ENCODE data around the gene FRK.

FRK gene

DNA sequence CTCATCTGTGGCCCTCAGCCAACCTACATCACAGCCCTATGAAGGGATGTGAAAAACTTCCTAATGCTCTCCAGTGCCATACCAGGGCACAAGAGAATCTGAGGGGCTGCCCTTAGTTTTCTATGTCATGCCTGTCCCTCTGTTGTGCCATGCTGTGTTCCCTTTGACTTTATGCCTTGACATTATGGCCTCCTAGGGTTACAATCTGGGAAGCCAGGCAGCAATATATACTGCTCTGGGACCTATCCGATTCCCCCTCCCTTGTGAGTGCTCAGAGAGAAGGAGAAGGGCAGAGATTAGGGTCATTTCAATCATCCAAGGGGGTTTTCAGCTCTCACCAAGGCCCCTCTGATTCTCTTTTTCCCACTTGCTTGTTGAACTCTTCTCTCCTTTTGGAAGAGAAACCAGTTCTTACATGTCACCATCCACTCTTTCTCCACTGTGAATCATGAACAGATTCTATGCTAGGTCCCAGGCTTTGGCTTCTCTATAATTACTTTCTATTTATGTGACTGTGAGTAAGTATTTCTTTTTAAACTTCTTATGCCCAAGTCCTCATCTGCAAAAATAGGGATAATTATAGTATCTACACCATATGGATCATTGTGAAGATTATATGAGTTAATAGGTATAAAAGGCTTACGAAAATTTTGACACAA is 14.2 kb upstream of the FRK start:
- no peak overlapping the region for H3K27ac ChIP-seq (ENCODE audit: low read depth, low read length)
- no peak overlapping the region for H3K9ac ChIP-seq (ENCODE audit: low read depth in 1 of 2, low read length in 2 of 2)

DNA sequence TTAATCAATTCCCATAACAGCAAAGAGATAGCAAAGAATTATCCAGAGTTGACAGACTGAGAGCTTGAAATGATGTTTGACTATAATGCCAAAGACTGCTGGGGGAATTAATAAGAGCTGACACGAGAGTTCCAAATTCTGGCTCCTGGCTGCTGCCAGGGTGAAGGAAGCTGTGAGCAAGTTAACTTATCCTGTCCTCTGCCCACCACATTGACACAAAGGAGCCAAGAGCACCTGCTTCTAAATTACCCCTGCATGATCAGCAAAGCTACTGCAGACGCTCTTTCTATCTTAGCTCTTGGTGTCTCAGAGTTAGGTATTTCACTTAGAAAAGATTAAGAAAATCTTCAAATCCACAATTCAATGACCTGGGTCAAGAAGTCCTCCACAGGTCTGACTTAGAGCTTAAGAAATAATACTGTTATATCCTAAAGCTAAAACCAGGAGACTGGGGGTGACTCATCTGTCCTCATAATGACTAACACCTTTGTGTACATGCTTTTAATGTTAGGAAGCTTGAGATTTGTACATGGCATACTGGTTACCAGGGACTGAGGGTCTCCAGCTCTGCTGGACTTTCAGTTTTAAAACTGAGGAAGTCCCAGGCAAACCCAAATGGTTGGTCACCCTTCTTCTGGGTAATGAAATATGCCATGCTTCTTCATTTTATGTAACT is 13.2 kb upstream of the FRK start:
- Histone ChIP-seq H3K27me3 (ENCODE audit: control insufficient read depth in 1 of 2, insufficient read depth in 2 of 2, low read length in 2 of 2) (no peaks in the 10 kb centered on the region), H3K9me3 (ENCODE audit: control insufficient read depth in 1 of 2, low read length in 2 of 2) (no peaks in the 10 kb centered on the region), H3K9ac (ENCODE audit: low read depth in 1 of 2, low read length in 2 of 2) (no peak overlapping the region), H3K36me3 (ENCODE audit: control insufficient read depth in 1 of 2, insufficient read depth in 2 of 2, low read length in 2 of 2) (no peaks in the 10 kb centered on the region), H3K27ac (ENCODE audit: low read depth, low read length) (no peak overlapping the region), H3K4me3 (ENCODE audit: low read depth in 1 of 2, low read length in 2 of 2) (no peak overlapping the region), H3K4me1 (ENCODE audit: control insufficient read depth in 1 of 2, insufficient read depth in 2 of 2, low read length in 2 of 2) (peaks cover 5 to 14% of the 10 kb centered on the region in 2 donors)

More for the DNA sequence above, 14.2 kb upstream of the FRK start:
- Histone ChIP-seq H3K4me3 (ENCODE audit: low read depth in 1 of 2, low read length in 2 of 2) (no peak overlapping the region), H3K4me1 (ENCODE audit: control insufficient read depth in 1 of 2, insufficient read depth in 2 of 2, low read length in 2 of 2) (peaks cover 5 to 14% of the 10 kb centered on the region in 2 donors), H3K27me3 (ENCODE audit: control insufficient read depth in 1 of 2, insufficient read depth in 2 of 2, low read length in 2 of 2) (no peaks in the 10 kb centered on the region), H3K36me3 (ENCODE audit: control insufficient read depth in 1 of 2, insufficient read depth in 2 of 2, low read length in 2 of 2) (no peaks in the 10 kb centered on the region), H3K9me3 (ENCODE audit: control insufficient read depth in 1 of 2, low read length in 2 of 2) (no peaks in the 10 kb centered on the region)

DNA sequence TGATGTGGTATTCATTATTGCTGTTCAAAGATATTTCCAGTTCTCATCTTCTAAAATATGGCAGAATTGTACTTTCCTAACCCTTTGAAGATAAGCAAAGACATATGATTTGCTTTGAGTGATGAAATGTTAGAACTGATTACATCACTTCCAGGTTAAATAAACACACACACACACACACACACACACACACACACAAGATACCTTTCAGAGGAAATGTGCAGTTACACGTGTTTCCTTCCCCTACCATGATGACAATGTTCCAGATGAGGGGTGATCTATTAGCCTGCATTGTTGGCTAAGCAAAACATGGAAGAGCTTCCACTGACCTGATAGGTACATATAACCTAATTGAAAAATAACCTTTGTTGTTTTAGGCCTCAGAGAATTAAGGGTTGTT is 11.7 kb upstream of the FRK start:
- no peaks in the 10 kb centered on the region for H3K9me3 ChIP-seq (ENCODE audit: control insufficient read depth in 1 of 2, low read length in 2 of 2)
- H3K27me3 ChIP-seq (ENCODE audit: control insufficient read depth in 1 of 2, insufficient read depth in 2 of 2, low read length in 2 of 2), result no peaks in the 10 kb centered on the region
- no peak overlapping the region for H3K27ac ChIP-seq (ENCODE audit: low read depth, low read length)
- no peak overlapping the region for H3K4me3 ChIP-seq (ENCODE audit: low read depth in 1 of 2, low read length in 2 of 2)
- H3K4me1 ChIP-seq (ENCODE audit: control insufficient read depth in 1 of 2, insufficient read depth in 2 of 2, low read length in 2 of 2), result peaks cover 4 to 10% of the 10 kb centered on the region in 2 donors
- H3K36me3 ChIP-seq (ENCODE audit: control insufficient read depth in 1 of 2, insufficient read depth in 2 of 2, low read length in 2 of 2), result no peaks in the 10 kb centered on the region
- H3K9ac ChIP-seq (ENCODE audit: low read depth in 1 of 2, low read length in 2 of 2), result no peak overlapping the region

DNA sequence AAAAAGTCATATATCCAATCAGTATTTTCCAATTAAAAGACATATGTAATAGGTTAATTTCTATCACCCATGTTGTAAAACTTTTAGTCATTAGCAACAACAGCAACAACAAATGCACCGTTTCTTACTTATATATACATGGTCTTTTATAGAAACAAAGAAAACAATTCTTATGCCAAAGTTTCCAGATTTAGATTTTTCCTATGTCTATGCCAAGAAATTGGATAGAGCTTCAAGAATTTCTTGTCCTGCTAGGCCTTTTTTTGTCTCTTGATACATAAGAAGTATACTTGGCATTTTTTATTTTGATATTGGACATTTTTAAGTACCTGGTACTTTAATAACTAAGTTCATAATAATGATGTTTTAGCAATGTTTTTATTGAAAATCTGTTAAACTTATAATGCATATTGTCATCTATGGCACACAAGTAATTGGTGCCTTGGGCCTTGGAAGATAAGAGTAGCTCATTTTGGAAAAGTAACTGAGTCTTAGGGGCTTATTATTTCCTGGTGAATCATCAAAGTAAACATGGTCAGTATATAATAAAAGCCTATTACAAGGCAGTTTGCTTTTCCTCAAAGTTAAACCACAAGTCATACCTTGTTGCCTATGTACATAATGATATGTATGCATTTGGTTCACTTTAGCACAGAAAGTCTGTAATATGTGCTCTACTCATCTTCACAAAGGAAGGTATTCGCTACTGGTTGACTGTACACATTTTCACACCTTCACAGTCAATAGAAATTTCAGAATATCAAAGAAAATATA is 10.1 kb upstream of the FRK start:
- no peaks in the 10 kb centered on the region for H3K36me3 ChIP-seq (ENCODE audit: control insufficient read depth in 1 of 2, insufficient read depth in 2 of 2, low read length in 2 of 2)
- no peaks in the 10 kb centered on the region for H3K27me3 ChIP-seq (ENCODE audit: control insufficient read depth in 1 of 2, insufficient read depth in 2 of 2, low read length in 2 of 2)
- no peaks in the 10 kb centered on the region for H3K4me1 ChIP-seq (ENCODE audit: control insufficient read depth in 1 of 2, insufficient read depth in 2 of 2, low read length in 2 of 2)
- no peak overlapping the region for H3K9ac ChIP-seq (ENCODE audit: low read depth in 1 of 2, low read length in 2 of 2)
- H3K9me3 ChIP-seq (ENCODE audit: control insufficient read depth in 1 of 2, low read length in 2 of 2), result no peaks in the 10 kb centered on the region
- H3K27ac ChIP-seq (ENCODE audit: low read depth, low read length), result no peak overlapping the region
- no peak overlapping the region for H3K4me3 ChIP-seq (ENCODE audit: low read depth in 1 of 2, low read length in 2 of 2)

DNA sequence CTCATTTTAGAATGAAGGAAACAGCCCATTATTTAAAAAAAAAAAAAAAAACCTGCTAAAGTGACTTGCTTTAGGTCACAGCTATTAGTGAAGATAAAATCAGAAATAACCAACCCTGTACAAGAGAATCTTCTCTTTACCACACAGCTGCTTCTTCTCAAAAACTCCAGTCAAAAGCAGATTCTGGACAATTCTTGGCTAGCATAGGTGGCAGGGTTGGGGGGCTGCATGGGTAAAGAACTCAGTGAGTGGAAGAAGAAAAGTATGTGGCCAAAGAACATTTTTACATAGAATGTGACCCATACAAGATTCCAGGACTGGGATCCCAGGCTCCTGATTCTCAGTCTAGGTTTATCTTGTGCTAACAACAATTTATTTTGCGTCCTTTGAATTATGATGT is 9.4 kb upstream of the FRK start:
- Histone ChIP-seq H3K9ac (ENCODE audit: low read depth in 1 of 2, low read length in 2 of 2) (no peak overlapping the region), H3K4me1 (ENCODE audit: control insufficient read depth in 1 of 2, insufficient read depth in 2 of 2, low read length in 2 of 2) (no peaks in the 10 kb centered on the region), H3K4me3 (ENCODE audit: low read depth in 1 of 2, low read length in 2 of 2) (no peak overlapping the region), H3K27me3 (ENCODE audit: control insufficient read depth in 1 of 2, insufficient read depth in 2 of 2, low read length in 2 of 2) (no peaks in the 10 kb centered on the region), H3K36me3 (ENCODE audit: control insufficient read depth in 1 of 2, insufficient read depth in 2 of 2, low read length in 2 of 2) (no peaks in the 10 kb centered on the region), H3K27ac (ENCODE audit: low read depth, low read length) (no peak overlapping the region), H3K9me3 (ENCODE audit: control insufficient read depth in 1 of 2, low read length in 2 of 2) (no peaks in the 10 kb centered on the region)

DNA sequence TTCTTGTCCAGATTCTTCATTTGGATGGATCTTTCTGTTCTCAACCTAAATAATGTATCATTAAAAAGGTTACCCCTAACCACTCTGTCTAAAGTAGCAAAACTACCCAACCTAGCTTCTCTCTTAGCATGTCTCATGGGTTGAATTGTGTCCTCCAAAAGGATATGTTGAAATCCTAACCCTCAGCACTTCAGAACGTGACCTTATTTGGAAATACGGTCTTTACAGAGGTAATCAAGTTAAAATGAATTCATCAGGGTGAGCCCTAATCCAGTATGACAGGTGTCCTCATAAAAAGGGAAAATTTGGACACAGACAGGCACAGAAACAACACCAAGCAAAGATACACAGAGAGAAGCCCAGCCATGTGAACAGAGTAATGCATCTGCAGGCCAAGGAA is 6.1 kb upstream of the FRK start:
- no peaks in the 10 kb centered on the region for H3K36me3 ChIP-seq (ENCODE audit: control insufficient read depth in 1 of 2, insufficient read depth in 2 of 2, low read length in 2 of 2)
- H3K4me1 ChIP-seq (ENCODE audit: control insufficient read depth in 1 of 2, insufficient read depth in 2 of 2, low read length in 2 of 2), result peaks cover 4% of the 10 kb centered on the region in 2 donors
- H3K27ac ChIP-seq (ENCODE audit: low read depth, low read length), result no peak overlapping the region
- H3K9me3 ChIP-seq (ENCODE audit: control insufficient read depth in 1 of 2, low read length in 2 of 2), result no peaks in the 10 kb centered on the region
- no peaks in the 10 kb centered on the region for H3K27me3 ChIP-seq (ENCODE audit: control insufficient read depth in 1 of 2, insufficient read depth in 2 of 2, low read length in 2 of 2)
- H3K4me3 ChIP-seq (ENCODE audit: low read depth in 1 of 2, low read length in 2 of 2), result no peak overlapping the region
- no peak overlapping the region for H3K9ac ChIP-seq (ENCODE audit: low read depth in 1 of 2, low read length in 2 of 2)

DNA sequence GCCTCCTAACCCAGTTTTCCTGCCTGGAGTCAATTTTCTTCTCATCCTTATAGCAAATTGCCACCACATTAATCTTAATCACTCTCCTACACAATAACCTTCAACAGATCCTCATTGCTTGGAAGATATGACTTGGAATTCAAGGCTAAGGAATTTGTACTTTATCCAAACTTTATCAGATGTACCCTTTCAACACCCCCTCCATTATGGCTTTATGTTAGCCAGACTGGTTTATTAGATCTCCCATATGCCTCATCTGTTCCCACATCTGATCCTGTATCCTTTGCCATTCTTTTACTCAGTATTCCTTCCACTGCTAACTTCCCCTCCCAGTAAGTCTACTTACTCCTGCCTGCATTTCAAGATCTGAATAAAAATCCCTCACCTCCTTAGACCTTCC is 4.0 kb upstream of the FRK start:
- H3K27me3 ChIP-seq (ENCODE audit: control insufficient read depth in 1 of 2, insufficient read depth in 2 of 2, low read length in 2 of 2), result no peaks in the 10 kb centered on the region
- H3K4me1 ChIP-seq (ENCODE audit: control insufficient read depth in 1 of 2, insufficient read depth in 2 of 2, low read length in 2 of 2), result peaks cover 11 to 13% of the 10 kb centered on the region in 2 donors
- no peak overlapping the region for H3K4me3 ChIP-seq (ENCODE audit: low read depth in 1 of 2, low read length in 2 of 2)
- no peaks in the 10 kb centered on the region for H3K9me3 ChIP-seq (ENCODE audit: control insufficient read depth in 1 of 2, low read length in 2 of 2)
- no peak overlapping the region for H3K27ac ChIP-seq (ENCODE audit: low read depth, low read length)
- H3K9ac ChIP-seq (ENCODE audit: low read depth in 1 of 2, low read length in 2 of 2), result no peak overlapping the region
- H3K36me3 ChIP-seq (ENCODE audit: control insufficient read depth in 1 of 2, insufficient read depth in 2 of 2, low read length in 2 of 2), result no peaks in the 10 kb centered on the region

DNA sequence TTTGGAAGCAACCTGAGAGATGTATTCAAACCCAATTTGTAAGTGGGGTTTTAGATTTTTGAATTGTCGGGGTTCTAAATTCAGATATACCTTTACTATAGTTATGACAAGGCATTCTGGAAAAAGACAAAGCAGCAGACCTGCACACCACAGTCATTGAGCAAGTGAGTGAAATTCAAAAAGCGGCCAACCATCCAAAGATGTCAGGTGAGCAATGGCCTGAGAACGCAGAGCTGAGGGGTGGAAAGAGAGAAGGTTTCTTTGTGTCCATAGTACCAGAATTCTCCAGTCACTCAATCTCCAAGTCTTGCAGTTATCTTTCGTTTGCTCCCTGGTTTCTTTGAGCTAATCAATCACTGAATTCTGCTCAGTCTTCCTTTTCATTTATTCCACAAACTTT is 1.8 kb upstream of the FRK start:
- Histone ChIP-seq H3K9ac (ENCODE audit: low read depth in 1 of 2, low read length in 2 of 2) (no peak overlapping the region), H3K4me3 (ENCODE audit: low read depth in 1 of 2, low read length in 2 of 2) (no peak overlapping the region), H3K9me3 (ENCODE audit: control insufficient read depth in 1 of 2, low read length in 2 of 2) (no peaks in the 10 kb centered on the region), H3K4me1 (ENCODE audit: control insufficient read depth in 1 of 2, insufficient read depth in 2 of 2, low read length in 2 of 2) (peaks cover 11 to 17% of the 10 kb centered on the region in 2 donors), H3K27ac (ENCODE audit: low read depth, low read length) (no peak overlapping the region), H3K36me3 (ENCODE audit: control insufficient read depth in 1 of 2, insufficient read depth in 2 of 2, low read length in 2 of 2) (no peaks in the 10 kb centered on the region), H3K27me3 (ENCODE audit: control insufficient read depth in 1 of 2, insufficient read depth in 2 of 2, low read length in 2 of 2) (no peaks in the 10 kb centered on the region)

DNA sequence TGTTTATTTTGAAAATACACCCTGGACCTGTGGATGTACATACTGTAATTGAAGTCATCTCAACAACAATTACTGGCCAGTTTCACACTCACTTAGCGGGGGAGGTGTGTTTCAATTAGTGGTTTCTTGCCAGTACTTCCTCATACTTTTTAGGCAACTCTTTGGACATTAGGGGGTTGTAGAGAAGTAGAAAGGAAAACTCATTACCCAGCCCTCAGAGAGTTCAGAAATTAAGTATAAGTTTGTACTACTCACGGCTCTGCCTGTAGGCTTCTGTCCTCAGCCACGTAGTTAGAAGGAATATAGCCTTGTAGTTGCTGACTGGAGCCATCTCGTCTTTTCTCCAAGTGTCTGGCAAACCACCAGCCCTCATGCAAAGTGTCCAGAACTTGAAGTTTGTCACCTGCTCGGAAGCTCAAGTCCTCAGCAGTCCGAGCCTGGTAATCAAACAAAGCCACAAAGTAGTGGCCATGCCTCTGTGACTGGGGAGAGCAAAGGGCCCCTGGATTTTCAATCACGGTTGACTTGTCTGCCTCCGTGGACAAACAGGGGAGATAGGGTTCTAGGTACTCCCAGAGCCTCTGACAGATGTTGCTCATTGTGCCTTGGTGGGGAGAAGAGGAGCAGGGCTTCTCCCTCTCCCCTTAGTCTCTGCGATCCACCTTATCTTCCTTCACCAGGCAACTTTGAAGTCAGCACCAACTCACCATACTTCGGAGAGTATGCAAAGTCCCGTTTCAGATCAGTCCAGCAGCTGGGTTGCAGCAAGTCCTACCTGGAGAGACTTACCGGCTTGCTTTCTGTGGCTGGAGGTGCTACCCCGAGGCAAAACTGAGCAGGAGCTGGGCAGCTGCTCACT is 749 bp downstream of the FRK start:
- H3K27me3 ChIP-seq (ENCODE audit: control insufficient read depth in 1 of 2, insufficient read depth in 2 of 2, low read length in 2 of 2), result no peaks in the 10 kb centered on the region
- H3K9ac ChIP-seq (ENCODE audit: low read depth in 1 of 2, low read length in 2 of 2), result peak overlapping the region; percentile 77 to 83
- H3K36me3 ChIP-seq (ENCODE audit: control insufficient read depth in 1 of 2, insufficient read depth in 2 of 2, low read length in 2 of 2), result no peaks in the 10 kb centered on the region
- peaks cover 17% of the 10 kb centered on the region in 2 donors for H3K4me1 ChIP-seq (ENCODE audit: control insufficient read depth in 1 of 2, insufficient read depth in 2 of 2, low read length in 2 of 2)
- H3K4me3 ChIP-seq (ENCODE audit: low read depth in 1 of 2, low read length in 2 of 2), result peak overlapping the region; percentile 78 to 88
- no peaks in the 10 kb centered on the region for H3K9me3 ChIP-seq (ENCODE audit: control insufficient read depth in 1 of 2, low read length in 2 of 2)
- H3K27ac ChIP-seq (ENCODE audit: low read depth, low read length), result peak overlapping the region; percentile 86
